ENCODE data around the gene EML1.

EML1 gene

DNA sequence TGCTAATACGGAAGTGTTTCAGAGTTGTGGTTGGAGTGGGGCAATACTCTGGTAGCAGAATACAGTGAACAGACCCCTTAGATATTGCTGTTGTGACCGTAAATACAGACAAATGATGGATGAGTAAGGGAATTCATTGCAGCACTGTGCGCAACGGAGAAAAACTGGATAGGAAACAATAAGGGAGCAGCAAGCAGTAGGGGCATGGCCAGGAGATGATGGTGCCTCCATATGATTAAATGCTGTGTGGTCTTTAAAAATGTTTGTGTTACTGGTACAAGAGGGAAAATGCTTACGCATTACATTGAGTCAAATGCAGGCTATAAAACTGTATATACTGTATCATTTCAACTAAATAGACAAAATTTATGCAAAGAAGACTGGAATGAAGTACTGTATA lies 61.6 kb downstream of the EML1 start:
- no peak for DNase-seq
- peaks cover 3% of the 10 kb centered on the region; the same call in 1 of the 2 replicates for H3K4me1 ChIP-seq
- H3K27me3 ChIP-seq, result no peaks in the 10 kb centered on the region
- TF ChIP-seq, protein P1, sequence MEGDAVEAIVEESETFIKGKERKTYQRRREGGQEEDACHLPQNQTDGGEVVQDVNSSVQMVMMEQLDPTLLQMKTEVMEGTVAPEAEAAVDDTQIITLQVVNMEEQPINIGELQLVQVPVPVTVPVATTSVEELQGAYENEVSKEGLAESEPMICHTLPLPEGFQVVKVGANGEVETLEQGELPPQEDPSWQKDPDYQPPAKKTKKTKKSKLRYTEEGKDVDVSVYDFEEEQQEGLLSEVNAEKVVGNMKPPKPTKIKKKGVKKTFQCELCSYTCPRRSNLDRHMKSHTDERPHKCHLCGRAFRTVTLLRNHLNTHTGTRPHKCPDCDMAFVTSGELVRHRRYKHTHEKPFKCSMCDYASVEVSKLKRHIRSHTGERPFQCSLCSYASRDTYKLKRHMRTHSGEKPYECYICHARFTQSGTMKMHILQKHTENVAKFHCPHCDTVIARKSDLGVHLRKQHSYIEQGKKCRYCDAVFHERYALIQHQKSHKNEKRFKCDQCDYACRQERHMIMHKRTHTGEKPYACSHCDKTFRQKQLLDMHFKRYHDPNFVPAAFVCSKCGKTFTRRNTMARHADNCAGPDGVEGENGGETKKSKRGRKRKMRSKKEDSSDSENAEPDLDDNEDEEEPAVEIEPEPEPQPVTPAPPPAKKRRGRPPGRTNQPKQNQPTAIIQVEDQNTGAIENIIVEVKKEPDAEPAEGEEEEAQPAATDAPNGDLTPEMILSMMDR (IDR thresholded peaks at IDR 0.05; ENCODE audit: low read depth, low read length), result no peak
- 0 out of 2 replicates have a peak, but pooled peaks cover 3% of the 10 kb centered on the region for H3K36me3 ChIP-seq
- H3K4me3 ChIP-seq (ENCODE audit: low read depth, low read length), result no peak overlapping the region
- no peaks in the 10 kb centered on the region for H3K9me3 ChIP-seq

DNA sequence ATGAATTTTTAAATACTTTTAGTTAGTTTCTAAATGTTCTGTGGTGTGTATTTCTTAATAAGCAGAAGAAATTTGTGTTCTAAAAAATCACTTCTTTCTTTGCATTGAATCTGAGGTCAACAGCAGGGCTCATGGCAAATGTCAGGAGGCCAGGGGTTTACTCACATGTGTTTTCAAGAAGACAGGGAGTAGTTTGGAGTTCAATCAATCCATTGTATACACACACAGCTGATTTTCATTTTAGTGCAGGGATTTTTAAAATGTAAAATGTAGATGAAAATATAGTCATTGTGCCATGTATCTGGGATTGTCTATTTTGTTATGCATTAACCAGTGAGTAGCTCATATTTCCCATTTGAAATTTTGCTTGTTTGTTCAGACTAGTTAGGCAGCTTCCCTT lies 62.1 kb downstream of the EML1 start:
- Histone ChIP-seq H3K27me3 (no peaks in the 10 kb centered on the region), H3K36me3 (0 out of 2 replicates have a peak, but pooled peaks cover 3% of the 10 kb centered on the region), H3K4me1 (peaks cover 3% of the 10 kb centered on the region; the same call in 1 of the 2 replicates), H3K9me3 (no peaks in the 10 kb centered on the region), H3K4me3 (ENCODE audit: low read depth, low read length) (no peak overlapping the region)
- DNase-seq, result no peak
- TF ChIP-seq, protein P1 (IDR thresholded peaks at IDR 0.05; ENCODE audit: low read depth, low read length), result no peak

DNA sequence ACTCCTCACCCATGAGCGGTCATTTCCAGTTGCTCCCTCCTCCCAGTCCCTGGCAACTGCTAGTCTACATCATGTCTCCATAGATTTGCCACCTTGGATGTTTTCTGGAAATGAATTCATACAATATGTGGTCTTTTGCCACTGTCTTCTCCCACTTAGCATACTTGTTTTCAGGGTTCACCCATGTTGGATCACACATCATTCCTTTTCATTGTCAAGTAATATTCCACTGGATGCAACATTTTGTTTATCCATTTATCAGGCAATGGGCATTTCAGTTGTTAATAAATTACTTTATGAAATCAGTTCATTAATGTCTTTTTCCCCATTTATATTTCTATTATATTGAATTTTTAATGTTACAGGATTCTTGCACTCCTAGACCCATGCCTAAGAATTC lies 64.3 kb downstream of the EML1 start:
- no peak for DNase-seq
- TF ChIP-seq, protein P1 (IDR thresholded peaks at IDR 0.05; ENCODE audit: low read depth, low read length), result no peak
- 0 out of 2 replicates have a peak, but pooled peaks cover 3% of the 10 kb centered on the region for H3K36me3 ChIP-seq
- H3K9me3 ChIP-seq, result no peaks in the 10 kb centered on the region
- H3K27me3 ChIP-seq, result no peaks in the 10 kb centered on the region
- no peaks in the 10 kb centered on the region; the same call in 1 of the 2 replicates for H3K4me1 ChIP-seq
- H3K4me3 ChIP-seq (ENCODE audit: low read depth, low read length), result no peak overlapping the region

DNA sequence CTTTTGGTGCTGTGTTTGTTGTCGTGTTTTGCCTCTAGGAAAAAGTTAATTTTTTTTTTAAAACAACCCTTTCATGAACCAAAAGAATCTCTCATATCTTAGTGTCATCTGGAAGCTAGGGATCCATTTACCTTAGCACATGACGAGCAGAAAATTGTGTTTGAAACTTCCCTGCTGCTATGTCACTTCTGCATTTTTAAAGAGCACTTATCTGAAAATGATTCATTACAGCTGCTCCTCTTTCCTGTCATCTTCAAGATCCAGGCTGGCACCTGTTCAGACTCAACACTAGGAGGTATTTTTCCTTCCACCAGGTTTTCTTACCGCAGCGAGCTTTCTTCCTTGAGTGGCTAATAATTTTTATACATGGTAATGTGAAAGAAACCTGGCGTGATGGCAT lies 67.0 kb downstream of the EML1 start:
- Histone ChIP-seq H3K9me3 (no peaks in the 10 kb centered on the region), H3K27me3 (no peaks in the 10 kb centered on the region), H3K4me1 (no peaks in the 10 kb centered on the region; the same call in 1 of the 2 replicates), H3K4me3 (ENCODE audit: low read depth, low read length) (no peak overlapping the region), H3K36me3 (no peaks in the 10 kb centered on the region)
- TF ChIP-seq, protein P1 (IDR thresholded peaks at IDR 0.05; ENCODE audit: low read depth, low read length), result no peak
- no peak for DNase-seq

DNA sequence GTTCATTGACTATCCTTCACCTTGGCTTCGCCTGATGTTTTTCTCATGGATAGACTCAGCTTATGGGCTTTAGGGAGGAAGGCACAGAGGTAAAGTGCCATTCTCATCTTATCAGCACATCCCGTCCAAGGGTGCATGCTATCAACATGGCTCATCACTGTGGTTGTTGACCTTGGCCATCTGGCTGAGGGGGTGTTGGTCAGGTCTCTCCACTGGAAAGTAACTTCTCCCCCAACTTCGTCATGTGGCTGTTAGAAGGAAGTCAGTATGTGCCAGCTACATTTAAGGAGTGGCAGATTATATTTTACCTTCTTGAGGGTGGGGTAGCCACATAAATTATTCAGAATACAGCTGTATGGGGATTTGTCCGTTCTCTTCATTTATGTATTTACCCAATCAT lies 68.9 kb downstream of the EML1 start:
- Histone ChIP-seq H3K4me1 (no peaks in the 10 kb centered on the region; the same call in 1 of the 2 replicates), H3K4me3 (ENCODE audit: low read depth, low read length) (no peak overlapping the region), H3K27me3 (no peaks in the 10 kb centered on the region), H3K9me3 (no peaks in the 10 kb centered on the region), H3K36me3 (no peaks in the 10 kb centered on the region)
- TF ChIP-seq, protein P1 (IDR thresholded peaks at IDR 0.05; ENCODE audit: low read depth, low read length), result no peak
- no peak for DNase-seq

DNA sequence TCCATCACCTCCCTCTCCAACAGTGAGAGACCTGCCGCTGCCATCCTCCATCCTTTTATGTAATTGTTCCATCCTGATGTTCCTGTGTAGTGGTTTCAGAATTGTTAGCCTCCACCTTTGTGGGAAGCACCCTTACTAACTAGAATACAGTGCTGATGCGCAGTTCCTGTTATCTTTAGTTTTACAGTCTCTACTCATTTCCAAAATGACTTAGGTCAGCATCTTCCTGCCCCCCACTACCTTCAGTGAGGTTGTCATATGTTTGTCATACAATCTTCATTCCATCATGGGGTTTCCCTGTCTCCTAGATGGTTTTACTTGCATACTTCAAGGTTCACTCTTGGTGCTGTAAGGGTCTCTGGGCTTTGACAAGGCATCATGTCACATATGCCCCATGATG lies 69.8 kb downstream of the EML1 start:
- TF ChIP-seq, protein P1 (IDR thresholded peaks at IDR 0.05; ENCODE audit: low read depth, low read length), result no peak
- no peak for DNase-seq
- no peaks in the 10 kb centered on the region for H3K27me3 ChIP-seq
- no peaks in the 10 kb centered on the region for H3K36me3 ChIP-seq
- no peaks in the 10 kb centered on the region; the same call in 1 of the 2 replicates for H3K4me1 ChIP-seq
- no peak overlapping the region for H3K4me3 ChIP-seq (ENCODE audit: low read depth, low read length)
- H3K9me3 ChIP-seq, result no peaks in the 10 kb centered on the region
